Uterus (tissue), 4 donors: ENCODE results near the gene PCSK7. TPM values are rescaled to one million over a fixed set of nuclear protein-coding genes. Genes with fewer than 3 reads are reported as not detected.

Experiments used
- DNase-seq, 2 donors: peaks; one replicate each; pipeline ENCODE4 v3.0.0-alpha.2; 2019 to 2020
- H3K27ac ChIP-seq, 2 donors: fragments of 200-600 bp; sonication (generic); 1 replicate in 1 of 2; 2 replicates in 1 of 2; pipeline ENCODE4 v1.5.1; 2016 to 2018
- H3K27me3 ChIP-seq, 2 donors: fragments of 200-600 bp; sonication (generic); one replicate each; pipeline ENCODE4 v1.5.1; 2018 to 2019; ENCODE audit warnings: control low read depth in 1 of 2
- H3K36me3 ChIP-seq, 2 donors: fragments of 200-600 bp; sonication (generic); one replicate each; pipeline ENCODE4 v1.5.1; 2019; ENCODE audit warnings: control low read depth in 1 of 2
- H3K4me1 ChIP-seq, 2 donors: fragments of 200-600 bp; sonication (generic); one replicate each; pipeline ENCODE4 v1.5.1; 2018 to 2019; ENCODE audit warnings: control low read depth in 1 of 2
- H3K4me3 ChIP-seq, 2 donors: fragments of 200-600 bp; sonication (generic); 1 replicate in 1 of 2; 2 replicates in 1 of 2; pipeline ENCODE4 v1.5.1; 2018 to 2019; ENCODE audit warnings: mild to moderate bottlenecking in 1 of 2
- H3K9me3 ChIP-seq, 2 donors: fragments of 200-600 bp; sonication (generic); one replicate each; pipeline ENCODE4 v1.5.1; 2019; ENCODE audit warnings: control low read depth in 1 of 2
- CTCF ChIP-seq, 4 experiments: fragments of 200-600 bp in 2 of 4; fragments of 450-650 bp in 2 of 4; sonication (generic) in 2 of 4; IDR thresholded peaks; one replicate each; pipeline ENCODE4 v1.5.1; 2016 to 2019; ENCODE audit warnings: antibody characterized with exemption in 4 of 4, mild to moderate bottlenecking in 2 of 4, moderate library complexity in 1 of 4
- POLR2A ChIP-seq, 2 donors: fragments of 450-650 bp; IDR thresholded peaks; one replicate each; pipeline ENCODE4 v1.6.1; 2016; ENCODE audit warnings: antibody characterized with exemption in 2 of 2, mild to moderate bottlenecking in 1 of 2, moderate library complexity in 1 of 2
- intact Hi-C: fragments of 100-400 bp; cut with DNase I; formaldehyde crosslinking; loops from one replicate; pipeline ENCODE4 v1.15.1; 2023; ENCODE audit warnings: low total_unique reads
- total RNA-seq, 4 donors: library from RNA; depleted of rRNA in 3 of 4; stranded (reverse); fragments of >200 nt in 3 of 4; gene quantifications; one replicate each; pipeline versions ENCODE4 v1.1.0 to v1.2.4, GENCODE V29; 2014 to 2023
- donor health status: DM: yes; HTN: yes; CAD: no.

The PCSK7 gene
- total RNA-seq, 4 donors from 2014 or later: 23.3 to 78.9 (median 35.3) TPM

- Histone ChIP-seq H3K27ac (peak overlapping the region in 1 of 2 donors; percentile 44), H3K9me3 (no peaks in the 10 kb centered on the region), H3K36me3 (no peaks in the 10 kb centered on the region), H3K27me3 (no peaks in the 10 kb centered on the region), H3K4me3 (no peak overlapping the region), H3K4me1 (peaks cover under 1 to 5% of the 10 kb centered on the region in 2 donors)
- no peak for DNase-seq
- intact Hi-C loops: no loop called here
- TF ChIP-seq CTCF (IDR thresholded peaks at IDR 0.05) (no peak), POLR2A (IDR thresholded peaks at IDR 0.05) (no peak)
Observed at GRCh38 chr11:117172724-117173421, 59.0 kb downstream of the PCSK7 start.

GRCh38 chr11:117171404-117172061 is 60.3 kb downstream of the PCSK7 start:
- TF ChIP-seq CTCF (IDR thresholded peaks at IDR 0.05) (no peak), POLR2A (IDR thresholded peaks at IDR 0.05) (no peak)
- H3K27me3 ChIP-seq: no peaks in the 10 kb centered on the region
- H3K36me3 ChIP-seq: no peaks in the 10 kb centered on the region
- no peak overlapping the region for H3K4me3 ChIP-seq
- intact Hi-C loops: no loop called here
- H3K4me1 ChIP-seq: peaks cover 0 to 5% of the 10 kb centered on the region in 2 donors
- DNase-seq: no peak
- H3K9me3 ChIP-seq: no peaks in the 10 kb centered on the region
- peak overlapping the region; percentile 11 to 12 for H3K27ac ChIP-seq

GRCh38 chr11:117171007-117171403 is 60.9 kb downstream of the PCSK7 start:
- intact Hi-C loops: no loop called here
- Histone ChIP-seq H3K4me3 (no peak overlapping the region), H3K9me3 (no peaks in the 10 kb centered on the region), H3K27ac (peak overlapping the region in 1 of 2 donors; percentile 45), H3K4me1 (peaks cover 0 to 5% of the 10 kb centered on the region in 2 donors), H3K36me3 (no peaks in the 10 kb centered on the region), H3K27me3 (no peaks in the 10 kb centered on the region)
- DNase-seq: no peak
- TF ChIP-seq CTCF (IDR thresholded peaks at IDR 0.05): no peak
- TF ChIP-seq POLR2A (IDR thresholded peaks at IDR 0.05): no peak

DNA sequence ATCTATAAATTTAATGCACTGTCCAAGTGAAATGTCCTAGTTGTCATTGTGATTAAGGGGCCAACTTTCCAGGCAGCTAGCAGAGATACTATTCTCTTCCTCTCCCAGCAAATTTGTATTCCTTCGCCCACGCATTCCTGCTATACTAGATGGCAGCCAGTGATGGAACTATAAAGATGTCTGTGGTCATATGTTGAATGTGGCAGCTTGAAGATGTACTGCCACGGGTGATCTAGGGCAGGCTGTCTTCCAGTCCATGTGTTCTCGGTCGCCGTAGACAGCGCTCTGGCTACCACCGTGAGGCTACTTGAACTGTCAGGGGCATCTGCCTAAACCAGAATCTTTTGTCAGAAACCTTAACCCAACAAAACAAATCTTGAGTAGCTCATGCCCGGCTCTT is 61.7 kb downstream of the PCSK7 start:
- no peaks in the 10 kb centered on the region for H3K36me3 ChIP-seq

More for the DNA sequence above, 61.7 kb downstream of the PCSK7 start:
- peak overlapping the region; percentile 34 to 45 for H3K27ac ChIP-seq
- H3K9me3 ChIP-seq: no peaks in the 10 kb centered on the region
- H3K4me3 ChIP-seq: no peak overlapping the region
- no peak for TF ChIP-seq POLR2A (IDR thresholded peaks at IDR 0.05)
- no peak for TF ChIP-seq CTCF (IDR thresholded peaks at IDR 0.05)
- H3K27me3 ChIP-seq: no peaks in the 10 kb centered on the region
- H3K4me1 ChIP-seq: peaks cover 0 to 5% of the 10 kb centered on the region in 2 donors
- intact Hi-C loops: no loop called here
- DNase-seq: no peak
